AG09309 (cell line): ENCODE data around the gene DYNC1I1.

ENCODE experiments used
- DNase-seq: peaks from one replicate; pipeline ENCODE4 v3.0.0-alpha.2; 2010; ENCODE audit warnings: low read depth
- H3K4me3 ChIP-seq: 2 replicates; pipeline ENCODE4 v1.5.1; 2011; ENCODE audit warnings: mild to moderate bottlenecking, low read depth, low read length, moderate library complexity; ENCODE audit not compliant: control insufficient read depth
- TF ChIP-seq, protein P1 (sequence below): IDR thresholded peaks from 2 replicates; pipeline ENCODE4 v1.5.1; 2011; ENCODE audit warnings: mild to moderate bottlenecking, low read depth, low read length, inconsistent platforms; ENCODE audit not compliant: insufficient read depth, control insufficient read depth; ENCODE audit errors: missing control alignments

Gene DYNC1I1

DNA sequence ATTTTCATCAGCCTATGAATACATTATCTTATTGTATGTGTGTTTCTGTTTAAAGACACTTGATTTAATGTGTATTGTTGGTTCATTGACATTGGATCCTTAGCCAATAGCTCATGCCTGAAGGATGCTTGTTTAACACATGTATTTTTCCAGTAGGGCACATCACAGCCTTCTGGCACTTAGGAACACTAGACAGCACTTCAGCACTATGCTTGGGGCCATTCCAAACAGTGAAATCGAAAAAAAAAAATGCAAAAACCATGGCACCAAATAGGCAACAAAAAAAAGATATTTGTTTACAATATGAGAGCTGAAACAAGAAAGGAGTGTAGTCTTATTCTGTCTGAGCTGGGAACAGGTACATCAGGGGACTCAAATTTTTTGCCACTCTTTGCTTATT lies 286.7 kb downstream of the DYNC1I1 start:
- TF ChIP-seq, protein P1, sequence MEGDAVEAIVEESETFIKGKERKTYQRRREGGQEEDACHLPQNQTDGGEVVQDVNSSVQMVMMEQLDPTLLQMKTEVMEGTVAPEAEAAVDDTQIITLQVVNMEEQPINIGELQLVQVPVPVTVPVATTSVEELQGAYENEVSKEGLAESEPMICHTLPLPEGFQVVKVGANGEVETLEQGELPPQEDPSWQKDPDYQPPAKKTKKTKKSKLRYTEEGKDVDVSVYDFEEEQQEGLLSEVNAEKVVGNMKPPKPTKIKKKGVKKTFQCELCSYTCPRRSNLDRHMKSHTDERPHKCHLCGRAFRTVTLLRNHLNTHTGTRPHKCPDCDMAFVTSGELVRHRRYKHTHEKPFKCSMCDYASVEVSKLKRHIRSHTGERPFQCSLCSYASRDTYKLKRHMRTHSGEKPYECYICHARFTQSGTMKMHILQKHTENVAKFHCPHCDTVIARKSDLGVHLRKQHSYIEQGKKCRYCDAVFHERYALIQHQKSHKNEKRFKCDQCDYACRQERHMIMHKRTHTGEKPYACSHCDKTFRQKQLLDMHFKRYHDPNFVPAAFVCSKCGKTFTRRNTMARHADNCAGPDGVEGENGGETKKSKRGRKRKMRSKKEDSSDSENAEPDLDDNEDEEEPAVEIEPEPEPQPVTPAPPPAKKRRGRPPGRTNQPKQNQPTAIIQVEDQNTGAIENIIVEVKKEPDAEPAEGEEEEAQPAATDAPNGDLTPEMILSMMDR = no peak
- no peak overlapping the region for H3K4me3 ChIP-seq
- no peak for DNase-seq

DNA sequence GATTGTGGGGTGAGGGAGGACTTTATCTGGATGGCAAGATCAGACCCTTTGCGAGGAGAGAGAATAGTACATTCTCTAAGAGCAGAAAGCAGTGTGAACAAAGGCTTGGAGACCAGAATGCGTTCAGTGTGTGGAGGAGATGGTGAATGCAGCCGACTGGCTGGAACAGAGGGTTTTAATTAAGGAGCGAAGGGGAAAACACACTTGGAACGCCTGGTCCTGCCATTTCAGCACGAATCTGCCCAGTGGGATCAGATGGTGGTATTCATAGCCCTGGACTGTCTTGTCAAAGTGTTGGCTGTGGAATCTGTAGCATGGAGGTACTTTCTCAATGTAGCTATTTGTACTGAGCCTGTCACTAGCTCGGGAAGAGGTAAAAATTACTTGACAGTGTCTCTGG lies 288.7 kb downstream of the DYNC1I1 start:
- no peak overlapping the region for H3K4me3 ChIP-seq
- TF ChIP-seq, protein P1 = no peak
- DNase-seq = no peak

DNA sequence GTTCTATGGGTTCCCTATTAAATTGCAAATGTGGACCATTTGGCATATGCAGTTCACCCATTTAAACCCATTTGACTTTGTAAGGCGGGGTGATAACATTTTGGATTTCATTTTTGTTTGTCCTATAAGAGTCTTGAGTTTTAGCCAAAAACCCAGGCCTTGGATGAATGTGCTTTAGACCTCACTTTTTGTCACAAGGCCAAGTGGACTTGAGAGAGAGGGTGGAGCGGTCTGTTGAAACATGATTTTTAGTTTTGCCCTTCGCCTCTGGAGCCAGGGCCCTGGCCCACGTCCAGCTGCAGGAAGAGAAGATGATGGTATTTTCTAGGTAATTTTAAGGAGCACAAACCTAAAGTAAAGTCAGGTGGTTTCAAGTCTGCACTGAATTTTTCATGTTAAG lies 289.5 kb downstream of the DYNC1I1 start:
- TF ChIP-seq, protein P1 = no peak
- DNase-seq = no peak
- H3K4me3 ChIP-seq = no peak overlapping the region

DNA sequence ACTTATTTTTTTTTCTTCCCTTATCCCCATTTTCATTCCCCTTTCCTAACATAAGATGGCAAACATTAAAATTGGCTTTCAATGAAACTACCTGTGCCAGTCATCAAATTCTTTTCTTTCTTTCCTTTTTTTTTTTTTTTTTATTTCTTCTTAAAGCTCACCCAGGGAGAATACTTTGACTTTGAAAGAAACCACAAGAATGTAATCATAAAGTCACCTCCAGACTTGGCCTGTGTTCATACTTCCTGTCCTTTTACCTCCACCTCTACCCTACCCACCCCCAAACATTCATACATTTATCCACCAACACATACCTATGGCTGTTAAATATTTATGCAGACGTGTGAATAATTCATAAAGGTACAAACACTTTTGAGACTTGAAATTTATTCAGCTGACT lies 295.0 kb downstream of the DYNC1I1 start:
- TF ChIP-seq, protein P1 = no peak
- H3K4me3 ChIP-seq = no peak overlapping the region
- DNase-seq = no peak

DNA sequence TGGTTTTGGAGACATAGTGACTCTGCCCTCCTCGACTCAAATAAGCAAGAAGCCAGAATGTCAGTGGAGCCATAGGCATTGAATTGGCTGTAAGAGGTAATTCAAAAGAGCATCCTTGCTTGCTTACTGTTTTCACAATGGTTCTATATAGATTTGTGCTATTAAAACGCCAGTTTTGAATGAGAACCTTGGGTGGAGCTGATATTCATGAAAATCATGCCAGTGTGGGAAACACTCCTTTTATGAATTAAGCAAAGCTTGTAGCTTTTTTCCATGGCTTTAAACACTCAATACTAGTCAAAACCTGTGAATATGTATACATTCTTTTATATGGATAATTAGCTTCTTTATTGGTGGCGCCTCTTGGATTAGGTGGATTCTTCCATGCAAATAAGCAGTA lies 297.0 kb downstream of the DYNC1I1 start:
- DNase-seq = no peak
- TF ChIP-seq, protein P1 = no peak
- no peak overlapping the region for H3K4me3 ChIP-seq

DNA sequence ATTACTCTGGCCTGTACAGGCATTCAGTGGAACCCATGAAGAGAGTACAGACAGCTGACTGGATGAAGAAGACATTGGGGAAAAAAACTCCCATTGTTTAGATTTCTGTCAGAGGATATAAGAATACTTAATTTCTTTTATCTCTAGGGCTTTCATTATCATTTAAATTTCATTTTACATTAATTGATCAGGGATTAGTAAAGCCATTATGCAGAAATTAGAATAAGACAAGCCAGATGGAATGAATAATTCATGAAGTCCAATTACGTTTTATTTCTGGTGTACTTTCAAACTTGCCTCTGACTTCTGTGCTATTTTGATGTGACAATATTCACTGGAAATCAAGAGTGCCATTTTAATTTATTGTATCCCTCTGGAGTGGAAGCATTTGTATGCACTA lies 302.5 kb downstream of the DYNC1I1 start:
- TF ChIP-seq, protein P1 = no peak
- H3K4me3 ChIP-seq = no peak overlapping the region
- no peak for DNase-seq

DNA sequence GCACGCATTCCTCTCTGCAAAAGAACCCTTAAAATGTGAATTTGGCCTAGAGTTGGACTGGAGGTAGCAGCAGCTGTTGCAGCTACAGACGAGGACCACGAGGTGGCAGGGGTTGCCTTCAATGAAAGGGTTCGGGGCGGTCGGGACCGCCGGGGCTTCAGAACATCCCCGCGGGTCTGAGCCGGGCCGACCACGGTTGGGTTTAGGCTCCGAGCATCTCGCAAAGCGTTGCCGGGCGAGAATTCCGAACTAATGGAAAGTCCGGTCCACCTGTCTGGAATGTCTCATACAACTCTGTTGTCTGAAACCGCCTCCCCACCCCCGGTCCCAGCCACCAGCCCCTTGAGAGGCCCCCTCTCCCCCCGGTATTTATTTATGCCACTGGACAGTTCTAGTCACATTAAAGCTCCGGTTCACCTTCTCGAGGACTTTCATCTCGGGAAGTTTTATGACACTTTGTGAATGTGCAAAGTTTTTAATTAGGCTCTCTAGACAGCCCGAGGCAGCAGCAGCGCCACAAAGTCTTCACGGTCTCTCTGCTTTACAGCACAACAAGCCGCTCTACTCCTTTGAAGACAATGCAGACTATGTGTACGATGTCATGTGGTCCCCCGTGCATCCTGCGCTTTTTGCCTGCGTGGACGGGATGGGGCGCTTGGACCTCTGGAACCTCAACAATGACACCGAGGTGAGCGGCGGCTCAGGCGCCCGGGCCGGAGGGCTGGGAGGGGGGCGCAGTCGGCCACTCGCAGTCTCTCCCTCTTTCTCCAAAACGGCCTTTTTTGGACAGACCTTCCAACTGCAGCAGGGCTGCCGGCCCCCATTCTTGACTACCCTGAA lies 303.4 kb downstream of the DYNC1I1 start:
- TF ChIP-seq, protein P1 = peak; percentile 95
- H3K4me3 ChIP-seq = peak overlapping the region; percentile 63
- no peak for DNase-seq
